Choroid plexus epithelial cell (primary cell): ENCODE results near the gene SLC34A3.

ENCODE experiments used
- DNase-seq: peaks from one replicate; pipeline ENCODE4 v3.0.0-alpha.2; 2010; ENCODE audit warnings: low read depth
- H3K4me3 ChIP-seq: 2 replicates; pipeline ENCODE4 v1.5.1; 2011; ENCODE audit warnings: low read depth, mild to moderate bottlenecking, control low read depth, low read length, moderate library complexity
- CTCF ChIP-seq: conservative IDR thresholded peaks from 2 replicates; pipeline ENCODE4 v1.5.1; 2011; ENCODE audit warnings: low read depth, mild to moderate bottlenecking, control low read depth, inconsistent platforms, low read length, moderate library complexity

SLC34A3 gene

GRCh38 chr9:137186385-137186784 lies 44.3 kb upstream of the SLC34A3 start:
- TF ChIP-seq CTCF: no peak
- H3K4me3 ChIP-seq: no peak overlapping the region
- DNase-seq: no peak

- no peak for TF ChIP-seq CTCF
- peak overlapping the region; percentile 67 for H3K4me3 ChIP-seq
- DNase-seq: no peak
These were observed 43.3 kb upstream of the SLC34A3 start for GRCh38 chr9:137187386-137187785.

DNA sequence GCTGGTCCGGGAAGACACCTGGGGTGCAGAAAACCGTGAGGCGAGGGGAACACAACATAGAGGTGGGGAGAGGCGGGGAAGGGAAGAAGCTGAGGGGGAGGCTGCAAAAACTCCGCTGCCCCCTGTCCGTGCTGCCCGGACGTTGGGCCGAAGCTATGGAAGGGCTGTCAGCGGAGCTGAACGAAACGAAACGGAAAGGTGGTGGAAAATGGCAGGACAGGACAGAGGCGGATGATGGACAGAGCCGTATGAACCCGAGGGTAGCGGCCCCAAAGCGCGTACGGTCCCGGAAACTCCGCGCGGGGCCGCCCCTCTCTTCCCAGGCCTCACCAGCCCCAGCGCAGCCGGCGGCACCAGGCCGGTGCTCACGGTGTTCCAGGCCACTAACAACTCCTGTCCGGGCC lies 42.6 kb upstream of the SLC34A3 start:
- no peak for TF ChIP-seq CTCF
- no peak for DNase-seq
- peak overlapping the region; percentile 67 for H3K4me3 ChIP-seq

DNA sequence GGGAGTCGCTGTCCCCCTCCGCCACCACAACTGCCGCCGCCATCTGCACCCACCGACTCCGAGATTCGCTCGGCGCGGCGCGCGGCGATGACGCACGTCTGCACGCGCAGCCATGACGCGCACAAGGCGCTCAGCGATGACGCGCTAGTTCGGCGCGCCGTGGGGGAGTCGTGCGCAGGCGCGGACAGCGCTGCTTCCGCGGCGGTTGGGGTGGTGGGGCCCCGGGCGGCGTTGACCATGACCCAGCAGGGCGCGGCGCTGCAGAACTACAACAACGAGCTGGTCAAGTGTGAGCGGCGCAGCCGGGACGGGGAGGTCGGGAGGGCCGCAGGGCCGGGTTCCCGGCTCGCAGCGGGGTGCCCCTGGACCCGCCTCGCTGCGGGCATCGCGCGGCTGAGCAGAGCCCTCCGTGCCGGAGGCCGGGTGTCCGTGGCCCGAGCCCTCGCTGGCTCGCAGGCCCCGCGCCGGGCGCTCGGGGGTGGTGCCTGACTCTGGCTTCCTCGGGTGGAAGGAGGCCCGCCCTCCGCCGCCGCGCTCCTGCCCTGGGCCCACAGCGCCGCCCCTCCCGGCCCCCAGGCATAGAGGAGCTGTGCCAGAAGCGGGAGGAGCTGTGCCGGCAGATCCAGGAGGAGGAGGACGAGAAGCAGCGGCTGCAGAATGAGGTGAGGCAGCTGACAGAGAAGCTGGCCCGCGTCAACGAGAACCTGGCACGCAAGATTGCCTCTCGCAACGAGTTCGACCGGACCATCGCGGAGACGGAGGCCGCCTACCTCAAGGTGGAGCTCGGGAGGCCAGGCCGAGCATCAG lies 42.0 kb upstream of the SLC34A3 start, which contains the start of the genes ANAPC2 and SSNA1:
Gene ANAPC2, minus strand, starts transcription at position 71 of the 807 bp plus-strand sequence. Its CDS starts 28 bp downstream, at position 43.
Gene SSNA1, plus strand, starts transcription at position 187 of the 807 bp plus-strand sequence. Its CDS starts 51 bp downstream, at position 238.
- H3K4me3 ChIP-seq: peak within 1 kb of the TSS; percentile 67
- peak; percentile 59 for TF ChIP-seq CTCF
- DNase-seq: peak; percentile 96

- H3K4me3 ChIP-seq: peak overlapping the region; percentile 67
These were observed 41.1 kb upstream of the SLC34A3 start for GRCh38 chr9:137189297-137190295.

More at GRCh38 chr9:137189297-137190295, 41.1 kb upstream of the SLC34A3 start:
- no peak for TF ChIP-seq CTCF
- no peak for DNase-seq
